Measurements from ENCODE around the gene LRP1. TPM values are rescaled to one million over a fixed set of nuclear protein-coding genes. Genes with fewer than 3 reads are reported as not detected.

The LRP1 gene
- total RNA-seq, 1 donor from 2014 or later: 0.95 TPM

GRCh38 chr12:57094208-57095160 is 33.8 kb upstream of the LRP1 start:
- ATAC-seq (ENCODE audit: low read depth) (no peak), DNase-seq (no peak)
- TF ChIP-seq CTCF (IDR thresholded peaks at IDR 0.05): no peak
- Mint-ChIP-seq H3K4me1 (peaks cover 70% of the 10 kb centered on the region), H3K27me3 (no peaks in the 10 kb centered on the region), H3K4me3 (peak overlapping the region; percentile 47), H3K9me3 (no peaks in the 10 kb centered on the region), H3K27ac (peak overlapping the region; percentile 91), H3K36me3 (ENCODE audit: low read depth) (peaks cover 78% of the 10 kb centered on the region)
- CTCF ChIA-PET: interaction anchor here (0.8 to 10.6 kb wide), 5 partner anchors 16 to 93 kb away, joined by 3 to 102 read pairs (median 4); partner anchors contain the start of genes NEMP1 and STAT6
- intact Hi-C loops (cut with micrococcal nuclease): loop anchor here (1.0 to 2.0 kb wide), 2 partner anchors 16 kb away; partner anchors contain the start of gene NEMP1
- POLR2A ChIA-PET: interaction anchor here (0.6 to 16.5 kb wide), 6 partner anchors 9 to 400 kb away, joined by 3 to 692 read pairs (median 4); partner anchors contain the start of genes LRP1, NEMP1 and STAT6

- DNase-seq (no peak), ATAC-seq (ENCODE audit: low read depth) (no peak)
- Mint-ChIP-seq H3K27ac (peak overlapping the region; percentile 77), H3K36me3 (ENCODE audit: low read depth) (peaks cover 86% of the 10 kb centered on the region), H3K27me3 (no peaks in the 10 kb centered on the region), H3K9me3 (no peaks in the 10 kb centered on the region), H3K4me1 (peaks cover 62% of the 10 kb centered on the region), H3K4me3 (no peak overlapping the region)
- TF ChIP-seq CTCF (IDR thresholded peaks at IDR 0.05): no peak
- intact Hi-C loops (cut with micrococcal nuclease): loop anchor here (2.0 kb wide), 1 partner anchor 17 kb away; the partner anchor contains the start of gene NEMP1
- CTCF ChIA-PET: interaction anchor here (4.4 to 10.6 kb wide), 2 partner anchors 16 to 25 kb away, joined by 45 to 102 read pairs; partner anchors contain the start of gene STAT6
- POLR2A ChIA-PET: interaction anchor here (16.5 kb wide), 2 partner anchors 9 to 21 kb away, joined by 337 to 692 read pairs; partner anchors contain the start of genes NEMP1 and STAT6
Observed at GRCh38 chr12:57095440-57095839, 32.8 kb upstream of the LRP1 start.

- CTCF ChIA-PET: interaction anchor here (4.4 to 10.6 kb wide), 2 partner anchors 16 to 26 kb away, joined by 45 to 102 read pairs; partner anchors contain the start of gene STAT6
- ATAC-seq (ENCODE audit: low read depth) (no peak), DNase-seq (no peak)
- POLR2A ChIA-PET: interaction anchor here (0.8 to 17.0 kb wide), 4 partner anchors 2 to 32 kb away, joined by 3 to 692 read pairs (median 514); partner anchors contain the start of genes LRP1, NAB2, NEMP1 and STAT6
- Mint-ChIP-seq H3K27me3 (no peaks in the 10 kb centered on the region), H3K4me1 (peaks cover 56% of the 10 kb centered on the region), H3K27ac (peak overlapping the region; percentile 77), H3K4me3 (no peak overlapping the region), H3K36me3 (ENCODE audit: low read depth) (peaks cover 83% of the 10 kb centered on the region), H3K9me3 (no peaks in the 10 kb centered on the region)
- no peak for TF ChIP-seq CTCF (IDR thresholded peaks at IDR 0.05)
- intact Hi-C loops (cut with micrococcal nuclease): no loop called here
Observed at GRCh38 chr12:57096099-57096572, 32.1 kb upstream of the LRP1 start.

- intact Hi-C loops (cut with micrococcal nuclease): no loop called here
- ChIA-PET POLR2A (interaction anchor here (0.8 to 17.0 kb wide), 4 partner anchors 3 to 31 kb away, joined by 3 to 692 read pairs (median 514); partner anchors contain the start of genes LRP1, NAB2, NEMP1 and STAT6), CTCF (interaction anchor here (1.0 to 10.6 kb wide), 3 partner anchors 10 to 28 kb away, joined by 3 to 102 read pairs (median 18); no protein-coding TSS in a partner anchor)
- no peak for TF ChIP-seq CTCF (IDR thresholded peaks at IDR 0.05)
- no peaks in the 10 kb centered on the region for H3K9me3 Mint-ChIP-seq
- H3K27me3 Mint-ChIP-seq: no peaks in the 10 kb centered on the region
- peaks cover 86% of the 10 kb centered on the region for H3K36me3 Mint-ChIP-seq (ENCODE audit: low read depth)
- H3K4me1 Mint-ChIP-seq: peaks cover 54% of the 10 kb centered on the region
- no peak overlapping the region for H3K4me3 Mint-ChIP-seq
- H3K27ac Mint-ChIP-seq: peak overlapping the region; percentile 63
- ATAC-seq (ENCODE audit: low read depth): no peak
- DNase-seq: no peak
Observed at GRCh38 chr12:57096748-57097553, 31.3 kb upstream of the LRP1 start.
